WTC11 (cell line): ENCODE measurements around the gene POLR3A. TPM values are rescaled to one million over a fixed set of nuclear protein-coding genes. Genes with fewer than 3 reads are reported as not detected.

ENCODE experiments used
- ATAC-seq: fragments of 200-7000 bp; cut with Tn5 transposase; 2 replicates; pipeline ENCODE4 v1.10.0; 2021; ENCODE audit warnings: mild to moderate bottlenecking, moderate library complexity
- CTCF ChIA-PET: fragments of 300-600 bp; sonication (Branson Sonifier 250); formaldehyde crosslinking; loops from one replicate; lab custom pipeline; 2021; ENCODE audit warnings: antibody characterized with exemption; lab: Charles Lee
- POLR2A ChIA-PET: fragments of 350-600 bp; sonication (Branson Sonifier 250); formaldehyde crosslinking; loops from one replicate; lab custom pipeline; 2021; ENCODE audit warnings: antibody characterized with exemption; lab: Charles Lee
- DNase-seq: peaks from one replicate; pipeline ENCODE4 v3.0.0; 2021; ENCODE audit warnings: low spot score
- H3K27ac Mint-ChIP-seq: 2 replicates; pipeline ENCODE4 v1.8.0; 2021; ENCODE audit warnings: mixed read lengths
- H3K27me3 Mint-ChIP-seq: 2 replicates; pipeline ENCODE4 v1.8.0; 2021; ENCODE audit warnings: low read depth, mild to moderate bottlenecking, moderate library complexity, mixed read lengths
- H3K36me3 Mint-ChIP-seq: 2 replicates; pipeline ENCODE4 v1.8.0; 2021; ENCODE audit warnings: mixed read lengths
- H3K4me1 Mint-ChIP-seq: 2 replicates; pipeline ENCODE4 v1.8.0; 2022; ENCODE audit warnings: mixed read lengths
- H3K4me3 Mint-ChIP-seq: 2 replicates; pipeline ENCODE4 v1.8.0; 2021; ENCODE audit warnings: mild to moderate bottlenecking, moderate library complexity, mixed read lengths
- H3K9me3 Mint-ChIP-seq: 2 replicates; pipeline ENCODE4 v1.8.0; 2021; ENCODE audit warnings: mixed read lengths
- AFF4 ChIP-seq: sonication (generic); formaldehyde crosslinking; IDR thresholded peaks from 2 replicates; pipeline ENCODE4 v1.8.1; 2023; ENCODE audit warnings: mild to moderate bottlenecking, missing genetic modification reagents, borderline replicate concordance
- ATF1 ChIP-seq: sonication (generic); formaldehyde crosslinking; IDR thresholded peaks from 2 replicates; pipeline ENCODE4 v1.8.1; 2023; ENCODE audit warnings: mild to moderate bottlenecking, moderate library complexity, missing genetic modification reagents
- ATF2 ChIP-seq: sonication (generic); formaldehyde crosslinking; IDR thresholded peaks from 2 replicates; pipeline ENCODE4 v1.8.1; 2022; ENCODE audit warnings: low read depth, missing genetic modification reagents, borderline replicate concordance
- CREM ChIP-seq: sonication (generic); formaldehyde crosslinking; IDR thresholded peaks from 2 replicates; pipeline ENCODE4 v1.8.1; 2022; ENCODE audit warnings: mild to moderate bottlenecking, missing genetic modification reagents, moderate library complexity
- CTCF ChIP-seq: fragments of 200-600 bp; IDR thresholded peaks from 2 replicates; pipeline ENCODE4 v1.8.0; 2022; ENCODE audit warnings: antibody characterized with exemption
- ELF4 ChIP-seq: sonication (generic); formaldehyde crosslinking; IDR thresholded peaks from 2 replicates; pipeline ENCODE4 v1.8.1; 2022; ENCODE audit warnings: low read depth, mild to moderate bottlenecking, moderate library complexity, missing genetic modification reagents
- EMX1 ChIP-seq: fragments of 250-450 bp; sonication (Bioruptor Pico); IDR thresholded peaks from 2 replicates; pipeline ENCODE4 v1.8.0; 2021; ENCODE audit warnings: mild to moderate bottlenecking
- FOXK1 ChIP-seq: sonication (generic); formaldehyde crosslinking; IDR thresholded peaks from 2 replicates; pipeline ENCODE4 v1.8.0; 2022; ENCODE audit warnings: mild to moderate bottlenecking, moderate library complexity, missing genetic modification reagents
- FOXP4 ChIP-seq: sonication (generic); formaldehyde crosslinking; IDR thresholded peaks from 2 replicates; pipeline ENCODE4 v1.8.0; 2022; ENCODE audit warnings: mild to moderate bottlenecking, missing genetic modification reagents
- GABPB1 ChIP-seq: sonication (generic); formaldehyde crosslinking; IDR thresholded peaks from 2 replicates; pipeline ENCODE4 v1.8.1; 2023; ENCODE audit warnings: mild to moderate bottlenecking, missing genetic modification reagents
- HMGA2 ChIP-seq: fragments of 250-450 bp; sonication (Bioruptor Pico); IDR thresholded peaks from 2 replicates; pipeline ENCODE4 v1.4.0; 2021; ENCODE audit warnings: mild to moderate bottlenecking, moderate library complexity
- OVOL2 ChIP-seq: fragments of 250-450 bp; sonication (Bioruptor Pico); IDR thresholded peaks from 2 replicates; pipeline ENCODE4 v1.9.0; 2021; ENCODE audit warnings: mild to moderate bottlenecking, borderline replicate concordance
- PRRX2 ChIP-seq: fragments of 250-450 bp; sonication (Bioruptor Pico); IDR thresholded peaks from 2 replicates; pipeline ENCODE4 v1.8.0; 2021; ENCODE audit warnings: mild to moderate bottlenecking
- RELA ChIP-seq: sonication (generic); formaldehyde crosslinking; IDR thresholded peaks from 2 replicates; pipeline ENCODE4 v1.8.1; 2022; ENCODE audit warnings: missing genetic modification reagents, mild to moderate bottlenecking, borderline replicate concordance
- STAT6 ChIP-seq: sonication (generic); formaldehyde crosslinking; conservative IDR thresholded peaks from 2 replicates; pipeline ENCODE4 v1.8.1; 2023; ENCODE audit warnings: mild to moderate bottlenecking, low read depth, missing genetic modification reagents, moderate library complexity
- TP53 ChIP-seq: sonication (generic); formaldehyde crosslinking; IDR thresholded peaks from 2 replicates; pipeline ENCODE4 v1.8.1; 2023; ENCODE audit warnings: mild to moderate bottlenecking, missing genetic modification reagents
- ZNF121 ChIP-seq: sonication (generic); formaldehyde crosslinking; IDR thresholded peaks from 2 replicates; pipeline ENCODE4 v1.8.0; 2023; ENCODE audit warnings: missing genetic modification reagents
- ZNF396 ChIP-seq: fragments of 250-450 bp; sonication (Bioruptor Pico); IDR thresholded peaks from 2 replicates; pipeline ENCODE4 v1.8.0; 2021; ENCODE audit warnings: mild to moderate bottlenecking, moderate library complexity, borderline replicate concordance
- ZNF423 ChIP-seq: fragments of 250-450 bp; sonication (Bioruptor Pico); IDR thresholded peaks from 2 replicates; pipeline ENCODE4 v2.1.2; 2022; ENCODE audit warnings: mild to moderate bottlenecking, moderate library complexity
- ZNF532 ChIP-seq: fragments of 250-450 bp; sonication (Bioruptor Pico); IDR thresholded peaks from 2 replicates; pipeline ENCODE4 v1.9.0; 2021; ENCODE audit warnings: mild to moderate bottlenecking, borderline replicate concordance
- ZSCAN18 ChIP-seq: fragments of 250-450 bp; sonication (Bioruptor Pico); IDR thresholded peaks from 2 replicates; pipeline ENCODE4 v2.1.2; 2022; ENCODE audit warnings: mild to moderate bottlenecking, moderate library complexity
- total RNA-seq: library from RNA; stranded (reverse); gene quantifications from 3 replicates; pipeline ENCODE4 v1.2.3, GENCODE V29; 2021

POLR3A gene
- total RNA-seq, 1 experiment from 2014 or later = 32.2 TPM

- no peak for DNase-seq
- Mint-ChIP-seq H3K27me3 (no peaks in the 10 kb centered on the region), H3K36me3 (peaks cover 83% of the 10 kb centered on the region), H3K9me3 (no peaks in the 10 kb centered on the region), H3K27ac (peak overlapping the region; percentile 95), H3K4me3 (peak overlapping the region; percentile 86), H3K4me1 (peaks cover 94% of the 10 kb centered on the region)
- CTCF ChIA-PET = interaction anchor here (2.5 kb wide), 1 partner anchor 10 kb away, joined by 7 read pairs; the partner anchor contains the start of gene POLR3A
- POLR2A ChIA-PET = no interaction called here
- ATAC-seq = peak; percentile 39
- no peak for TF ChIP-seq TP53 (CRISPR knock-in tag)
- TF ChIP-seq AFF4 (CRISPR knock-in tag) = no peak
- TF ChIP-seq FOXP4 (CRISPR knock-in tag) = 0 out of 2 replicates have a peak, but pooled peaks have one; percentile 40
- TF ChIP-seq CREM (CRISPR knock-in tag) = no peak
- TF ChIP-seq EMX1 (CRISPR knock-in tag) = 0 out of 2 replicates have a peak, but pooled peaks have one; percentile 36
- TF ChIP-seq ZNF121 (CRISPR knock-in tag) = no peak
- TF ChIP-seq ELF4 = no peak
- no peak for TF ChIP-seq ATF1 (CRISPR knock-in tag)
- TF ChIP-seq ATF2 (CRISPR knock-in tag) = no peak
- TF ChIP-seq PRRX2 (CRISPR knock-in tag) = no peak
- TF ChIP-seq OVOL2 = no peak
- no peak for TF ChIP-seq GABPB1 (CRISPR knock-in tag)
- TF ChIP-seq ZSCAN18 (CRISPR knock-in tag) = no peak
- no peak for TF ChIP-seq ZNF423
- no peak for TF ChIP-seq ZNF532 (CRISPR knock-in tag)
- TF ChIP-seq CTCF = no peak
- no peak for TF ChIP-seq FOXK1
- TF ChIP-seq RELA (CRISPR knock-in tag) = no peak
- no peak for TF ChIP-seq STAT6 (CRISPR knock-in tag)
- no peak for TF ChIP-seq ZNF396 (CRISPR knock-in tag)
- TF ChIP-seq HMGA2 (CRISPR knock-in tag) = no peak
Observed at GRCh38 chr10:78039743-78040142, 10.4 kb upstream of the POLR3A start.
